C1 segment of cervical spinal cord (tissue), 14 donors: ENCODE data around the gene CPSF4L.

Experiments used
- DNase-seq, 14 donors: peaks; one replicate each; lab custom pipeline; 2025; lab: John Stamatoyannopoulos, UW

CPSF4L gene

DNA sequence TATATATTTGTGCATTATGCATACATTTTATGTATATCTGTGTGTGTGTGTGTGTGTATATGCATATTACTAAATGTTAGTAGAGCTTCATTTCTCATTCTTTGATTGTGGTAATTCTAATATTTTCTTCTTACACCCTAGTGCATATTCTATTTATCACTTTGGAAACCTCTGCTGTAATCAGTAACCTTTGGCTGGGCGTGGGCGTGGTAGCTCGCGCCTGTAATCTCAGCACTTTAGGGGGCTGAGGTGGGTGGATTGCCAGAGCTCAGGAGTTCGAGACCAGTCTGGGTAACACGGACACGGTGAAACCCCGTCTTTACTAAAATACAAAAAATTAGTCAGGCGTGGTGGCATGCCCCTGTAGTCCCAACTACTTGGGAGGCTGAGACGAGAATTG, 26.9 kb downstream of the CPSF4L start:
- DNase-seq, result no peak

DNA sequence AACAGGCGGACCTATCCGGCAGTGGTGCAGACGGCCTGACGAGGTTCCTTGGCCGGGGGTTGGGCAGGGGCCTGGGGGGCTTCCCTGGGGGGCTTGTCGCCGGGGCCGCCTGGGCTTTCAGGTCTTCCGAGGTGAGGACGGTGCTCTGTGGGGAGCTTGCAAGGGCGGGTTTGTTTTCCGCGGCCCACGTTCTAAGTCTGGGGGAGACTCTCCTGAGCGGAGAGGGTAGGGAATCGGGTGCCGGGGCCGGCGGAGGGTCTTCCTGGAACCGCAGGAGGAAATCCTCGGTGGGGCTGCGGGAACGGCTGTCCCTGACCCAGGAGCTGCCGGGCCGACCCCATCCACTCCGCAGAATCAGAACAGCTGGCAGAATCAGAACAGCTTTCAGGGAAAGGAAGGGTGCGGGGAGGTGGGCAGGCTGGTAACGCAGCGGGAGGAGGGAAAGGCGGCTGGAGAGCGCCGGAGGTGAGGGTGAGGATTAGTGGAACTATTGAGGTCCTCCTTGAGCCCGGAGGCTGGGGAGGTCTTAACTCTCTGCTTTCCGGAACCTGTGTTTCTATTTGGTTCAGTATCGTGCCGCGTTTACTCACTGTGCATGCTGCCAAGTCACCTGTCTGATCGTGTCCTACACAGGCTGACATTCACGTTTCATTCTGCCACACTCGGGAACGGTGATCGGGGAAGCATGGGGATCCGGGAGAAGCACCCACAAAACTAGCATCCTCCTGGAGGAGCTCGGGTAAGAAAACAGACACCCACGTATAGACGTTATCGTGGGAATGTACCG, 28.9 kb downstream of the CPSF4L start:
- DNase-seq, result peak in 4 of 14 donors; percentile 23 to 53 (median 44)

DNA sequence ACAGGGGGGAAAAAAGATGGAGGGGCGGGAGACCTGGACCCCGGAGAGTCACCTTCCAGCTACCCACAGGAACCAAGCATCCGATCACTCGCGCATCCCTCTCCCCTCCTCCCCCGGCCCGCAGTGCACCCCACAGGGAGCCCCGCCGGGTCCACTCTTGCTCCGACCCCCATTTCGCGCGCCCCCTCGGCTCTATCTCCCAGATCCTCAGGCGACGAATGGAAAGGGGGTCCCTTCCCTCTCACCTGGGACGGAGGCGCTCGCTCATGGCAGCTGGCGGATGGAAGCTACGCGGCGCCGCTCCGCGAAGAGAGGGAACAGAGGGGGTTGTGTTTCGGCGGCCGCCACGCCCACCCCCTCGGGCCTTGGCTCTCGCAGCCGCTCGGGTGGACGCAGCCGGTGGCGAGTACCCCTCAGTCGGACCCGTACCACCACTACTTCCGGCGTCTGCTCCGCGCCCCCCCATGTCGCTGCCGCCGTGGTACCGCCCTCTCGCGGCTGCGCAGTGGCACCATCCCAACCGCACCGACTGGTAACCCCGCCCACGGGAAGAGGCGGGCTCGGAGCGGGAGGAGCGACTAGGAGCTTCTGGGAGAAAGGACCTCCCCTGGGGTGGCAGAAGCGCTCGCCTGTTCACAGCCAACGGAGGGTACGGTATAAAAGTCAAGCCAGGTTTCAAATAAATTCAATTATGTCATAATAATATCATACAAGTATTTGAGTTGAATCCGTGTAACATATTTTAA, 29.7 kb downstream of the CPSF4L start:
- peak in 13 of 14 donors; percentile 86 to 97 (median 92) for DNase-seq

DNA sequence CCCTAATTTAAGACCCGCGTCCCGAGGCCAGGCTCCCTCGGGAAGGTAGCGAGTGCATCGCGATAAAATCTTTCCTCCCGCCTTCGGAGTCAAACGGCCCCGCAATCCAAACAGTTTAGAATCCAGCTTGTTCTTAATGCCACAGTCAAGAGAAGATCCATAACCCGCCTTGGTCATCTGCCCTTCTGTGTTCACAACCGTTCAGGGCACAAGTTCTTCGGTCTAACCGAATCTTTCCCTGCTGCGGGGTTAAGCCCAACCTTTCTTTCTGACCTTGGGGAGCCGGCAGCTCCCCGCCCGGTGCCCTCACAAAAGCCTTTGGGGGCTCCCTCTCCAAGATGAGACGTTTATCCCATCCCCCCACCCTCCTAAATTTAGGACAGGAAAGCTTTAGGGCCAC, 30.3 kb downstream of the CPSF4L start:
- DNase-seq, result peak in 5 of 14 donors; percentile 21 to 54 (median 38)

DNA sequence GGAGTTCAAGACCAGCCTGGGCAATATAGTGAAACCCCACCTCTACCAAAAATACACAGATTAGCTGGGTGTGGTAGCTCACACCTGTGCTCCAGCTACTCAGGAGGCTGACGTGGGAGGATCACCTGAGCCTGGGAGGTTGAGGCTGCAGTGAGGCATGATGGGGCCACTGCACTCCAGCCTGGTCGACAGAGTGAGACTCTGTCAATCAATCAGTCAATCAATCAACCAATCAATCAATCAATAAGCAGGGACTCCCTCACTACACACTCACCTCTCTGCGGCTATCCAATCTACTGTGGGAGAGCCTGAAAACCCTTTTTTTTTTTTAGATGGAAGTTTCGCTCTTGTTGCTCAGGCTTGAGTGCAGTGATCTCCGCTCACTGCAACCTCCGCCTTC, 31.6 kb downstream of the CPSF4L start:
- DNase-seq, result no peak

DNA sequence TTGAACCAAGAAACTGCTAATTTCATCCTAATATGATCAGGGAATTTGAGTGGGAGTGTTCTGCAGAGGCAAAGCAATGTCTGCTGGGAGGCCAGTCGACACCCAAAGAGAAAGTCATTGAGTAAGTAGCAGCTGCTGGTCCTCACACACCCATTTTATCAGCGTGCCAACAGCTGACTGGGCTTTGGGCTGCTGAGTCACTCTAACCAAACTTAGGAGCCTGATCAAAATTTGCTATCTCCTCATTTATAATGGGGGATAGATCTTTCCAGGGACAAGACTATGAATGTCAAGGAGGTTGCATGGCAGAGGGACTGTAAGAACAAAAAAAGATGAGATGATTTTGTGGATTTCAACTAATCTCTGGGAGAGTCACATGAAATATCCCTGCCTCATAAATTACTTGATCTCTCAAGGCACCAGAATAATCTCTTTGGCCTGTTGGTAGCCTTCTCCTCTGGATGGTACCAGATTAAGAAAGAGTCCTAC, 32.9 kb downstream of the CPSF4L start:
- DNase-seq, result peak in 3 of 14 donors; percentile 12 to 32 (median 18)

DNA sequence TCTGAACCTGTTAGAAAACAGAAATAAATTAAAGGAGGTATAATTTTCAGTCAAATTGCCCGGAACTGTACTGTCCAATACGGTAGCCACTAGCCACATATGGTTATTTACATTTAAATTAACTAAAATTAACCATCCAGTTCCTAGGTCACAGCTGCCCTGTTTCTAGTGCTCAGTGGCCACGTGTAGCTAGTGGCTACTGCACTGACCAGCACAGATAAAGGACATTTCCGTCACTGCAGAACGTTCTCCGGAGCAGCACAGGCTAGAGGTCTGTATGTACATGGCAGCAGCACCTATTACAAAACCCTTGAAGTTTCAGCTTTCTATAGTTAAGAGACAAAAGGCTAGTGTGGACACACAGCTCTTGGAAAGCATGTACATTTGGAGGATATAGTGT, 33.7 kb downstream of the CPSF4L start:
- DNase-seq, result no peak

DNA sequence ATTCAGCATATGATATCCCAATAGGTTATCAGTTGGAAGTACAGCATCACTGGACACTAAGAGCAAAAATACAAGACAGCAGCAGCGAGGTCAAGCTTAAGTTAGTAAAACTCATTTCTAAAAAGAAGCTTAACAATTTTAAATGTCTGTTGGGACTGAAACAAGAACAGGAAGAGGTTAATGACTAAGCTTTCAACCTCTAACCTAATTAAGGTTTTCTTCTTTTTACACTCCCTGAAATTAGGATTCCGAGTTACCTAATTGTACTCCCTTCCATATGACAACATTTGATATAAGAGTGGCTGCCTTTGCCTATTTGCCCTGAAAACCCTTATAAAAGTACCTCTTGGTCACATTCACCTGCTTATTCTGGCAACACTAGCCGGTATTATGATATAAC, 34.3 kb downstream of the CPSF4L start:
- no peak for DNase-seq

DNA sequence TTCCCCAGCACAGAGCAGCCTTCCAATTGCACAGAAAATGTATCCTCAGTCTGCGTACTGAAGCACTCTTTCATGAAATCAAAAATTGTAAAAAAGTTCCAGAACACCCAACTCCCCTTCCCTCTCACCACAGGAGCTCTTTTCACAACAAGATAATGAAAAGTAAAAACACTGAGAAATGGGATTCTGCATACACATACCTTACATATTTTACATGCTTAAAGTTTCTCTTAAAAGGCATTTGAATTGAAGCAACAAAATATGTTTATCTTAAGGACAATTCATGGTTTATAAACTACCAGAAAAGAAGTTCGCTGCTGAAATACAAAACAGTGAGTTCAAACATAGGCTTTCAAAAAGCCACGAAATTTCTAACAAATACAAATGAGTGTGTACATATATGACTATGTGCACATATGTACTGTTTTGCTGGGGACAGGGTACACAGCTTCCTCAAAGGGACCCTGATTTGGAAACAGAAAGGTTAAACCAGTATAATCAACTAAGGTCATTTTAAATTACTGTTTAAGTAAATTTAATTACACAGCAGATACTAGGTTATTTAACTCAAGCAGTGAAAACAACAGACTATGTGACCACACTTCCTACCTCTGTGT, 35.0 kb downstream of the CPSF4L start:
- DNase-seq, result no peak

DNA sequence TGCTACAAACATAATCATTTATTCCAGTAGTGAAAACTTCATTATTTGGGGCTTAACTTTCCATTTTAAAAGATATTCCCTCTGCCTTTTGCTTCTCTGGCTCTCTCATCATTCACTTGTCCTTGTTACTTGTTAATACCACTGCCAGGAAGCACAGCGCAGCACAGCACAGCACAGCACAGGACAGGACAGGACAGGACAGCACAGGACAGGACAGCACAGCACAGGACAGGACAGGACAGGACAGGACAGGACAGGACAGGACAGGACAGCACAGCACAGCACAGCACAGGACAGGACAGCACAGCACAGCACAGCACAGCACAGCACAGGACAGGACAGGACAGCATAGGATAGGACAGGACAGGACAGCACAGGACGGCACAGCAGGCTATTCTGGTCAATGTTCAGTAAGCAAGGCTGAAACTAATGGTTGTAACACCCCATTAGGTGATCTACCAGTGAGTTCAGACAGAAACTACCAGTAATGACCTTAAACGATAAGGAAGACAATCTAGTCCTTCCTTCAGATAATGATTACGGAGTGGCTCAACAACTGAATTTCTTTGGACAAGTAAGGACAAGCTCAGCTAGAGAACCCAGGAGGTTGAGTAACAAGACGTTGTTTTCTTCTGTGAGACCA, 36.9 kb downstream of the CPSF4L start:
- DNase-seq, result no peak

DNA sequence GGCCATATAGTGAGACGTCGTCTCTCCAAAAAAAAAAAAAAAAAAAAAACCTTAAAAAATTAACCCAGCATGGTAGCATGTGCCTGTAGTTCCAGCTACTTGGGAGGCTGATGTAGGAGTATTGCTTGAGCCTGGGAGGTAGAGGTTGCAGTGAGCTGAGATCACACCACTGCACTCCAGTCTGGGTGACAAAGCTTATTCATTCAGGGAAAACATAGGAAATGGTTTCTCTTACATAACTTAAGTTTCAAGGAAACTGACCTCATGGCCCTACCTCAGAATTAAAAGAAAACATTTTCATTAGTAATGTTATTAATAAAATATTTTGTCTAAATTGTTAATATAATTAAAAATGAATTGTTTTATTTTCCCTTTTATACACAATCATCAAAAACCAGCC, 37.4 kb downstream of the CPSF4L start:
- DNase-seq, result no peak

DNA sequence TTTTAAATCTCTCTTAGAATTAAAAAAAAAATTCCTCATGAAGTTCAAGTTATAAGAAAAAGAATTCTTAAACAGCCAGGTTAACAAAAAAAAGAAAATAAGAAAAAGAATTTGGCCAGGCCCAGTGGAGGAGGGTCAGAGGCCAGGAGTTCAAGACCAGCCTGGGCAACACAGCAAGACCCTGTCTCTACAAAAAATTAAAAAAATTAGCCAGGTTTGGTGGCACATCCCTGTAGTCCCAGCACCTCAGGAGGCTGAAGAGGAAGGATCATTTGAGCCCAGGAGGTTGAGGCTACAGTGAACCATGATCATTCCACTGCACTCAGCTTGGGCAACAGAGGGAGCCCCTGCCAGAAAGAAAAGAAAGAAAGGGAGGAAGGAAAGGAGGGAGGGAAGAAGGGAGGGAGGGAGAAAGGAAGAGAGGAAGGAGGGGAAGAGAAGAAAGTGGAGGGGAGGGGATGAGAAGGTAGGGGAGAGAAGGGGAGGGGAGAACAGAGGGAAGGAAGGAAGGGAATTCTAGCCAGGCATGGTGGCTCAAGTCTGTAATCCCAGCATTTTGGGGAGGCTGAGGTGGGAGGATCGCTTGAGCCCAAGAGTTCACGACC, 38.0 kb downstream of the CPSF4L start:
- no peak for DNase-seq

DNA sequence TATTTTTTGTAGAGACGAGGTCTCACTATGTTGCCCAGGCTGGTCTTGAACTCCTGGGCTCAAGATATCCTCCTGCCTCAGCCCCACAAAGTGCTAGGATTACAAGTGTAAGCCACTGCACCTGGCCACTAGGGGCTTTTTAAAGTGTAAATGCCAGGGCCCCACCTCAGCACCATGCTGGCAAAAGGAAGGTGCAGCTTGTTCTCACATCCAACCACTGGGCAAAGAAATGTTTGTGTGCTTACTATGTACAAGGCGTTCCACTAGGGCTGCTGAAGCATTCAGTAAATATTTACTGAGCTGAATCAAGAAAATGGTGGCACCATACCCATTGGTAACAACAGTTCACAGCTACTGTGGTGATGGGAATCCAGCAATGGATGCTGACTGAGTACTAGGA, 46.2 kb downstream of the CPSF4L start:
- DNase-seq, result no peak

DNA sequence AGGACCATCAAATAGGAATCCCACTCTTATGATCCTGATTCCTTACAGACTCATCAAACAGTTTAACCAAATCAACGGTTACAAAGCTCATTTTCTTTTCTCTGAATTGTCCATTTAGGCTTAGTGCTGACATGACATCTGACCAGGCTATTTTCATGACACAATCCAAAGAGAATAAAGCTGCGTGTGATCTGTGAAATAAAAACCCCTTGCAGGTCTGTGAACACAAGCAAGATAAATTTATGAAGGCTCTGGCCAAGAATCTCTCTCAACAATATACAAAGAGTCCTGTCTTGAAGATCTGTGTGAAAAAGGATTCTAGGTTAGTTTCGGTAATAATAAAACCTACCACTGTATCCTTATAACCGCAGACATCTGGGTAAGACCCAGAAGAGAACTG, 46.8 kb downstream of the CPSF4L start:
- no peak for DNase-seq

DNA sequence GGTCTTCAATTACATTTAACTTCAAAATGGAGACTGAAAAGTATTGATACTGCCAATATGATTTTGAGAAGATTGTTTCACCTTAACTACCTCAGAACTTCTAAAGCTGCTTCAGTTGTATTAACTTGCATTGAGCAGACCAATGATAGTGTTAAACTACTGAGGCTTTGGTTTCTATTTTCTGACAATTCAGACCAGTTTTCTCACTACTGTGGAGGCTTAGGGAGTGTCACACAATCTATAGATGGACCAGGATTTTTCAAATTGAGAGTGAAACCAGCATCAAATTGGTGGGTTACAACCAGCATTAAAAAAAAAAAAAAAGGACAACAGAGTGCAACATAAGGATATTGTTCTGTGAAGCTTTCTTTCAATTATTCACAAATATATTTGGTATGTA, 47.7 kb downstream of the CPSF4L start:
- no peak for DNase-seq

DNA sequence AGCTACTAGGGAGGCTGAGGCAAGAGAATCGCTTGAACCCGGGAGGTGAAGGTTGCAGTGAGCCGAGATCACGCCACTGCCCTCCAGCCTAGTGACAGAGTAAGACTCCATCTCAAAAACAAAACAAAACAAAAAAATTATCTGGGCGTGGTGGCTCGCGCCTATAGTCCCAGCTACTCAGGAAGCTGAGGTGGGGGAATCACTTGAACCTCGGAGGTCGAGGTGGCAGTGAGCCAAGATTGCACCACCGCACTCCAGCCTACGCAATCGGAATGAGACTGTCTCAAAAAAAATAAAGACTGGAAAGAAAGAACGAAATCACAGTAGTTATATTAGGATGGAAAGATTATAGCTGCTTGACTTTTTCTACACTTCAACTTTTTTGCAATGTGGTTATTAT, 49.9 kb downstream of the CPSF4L start:
- no peak for DNase-seq

DNA sequence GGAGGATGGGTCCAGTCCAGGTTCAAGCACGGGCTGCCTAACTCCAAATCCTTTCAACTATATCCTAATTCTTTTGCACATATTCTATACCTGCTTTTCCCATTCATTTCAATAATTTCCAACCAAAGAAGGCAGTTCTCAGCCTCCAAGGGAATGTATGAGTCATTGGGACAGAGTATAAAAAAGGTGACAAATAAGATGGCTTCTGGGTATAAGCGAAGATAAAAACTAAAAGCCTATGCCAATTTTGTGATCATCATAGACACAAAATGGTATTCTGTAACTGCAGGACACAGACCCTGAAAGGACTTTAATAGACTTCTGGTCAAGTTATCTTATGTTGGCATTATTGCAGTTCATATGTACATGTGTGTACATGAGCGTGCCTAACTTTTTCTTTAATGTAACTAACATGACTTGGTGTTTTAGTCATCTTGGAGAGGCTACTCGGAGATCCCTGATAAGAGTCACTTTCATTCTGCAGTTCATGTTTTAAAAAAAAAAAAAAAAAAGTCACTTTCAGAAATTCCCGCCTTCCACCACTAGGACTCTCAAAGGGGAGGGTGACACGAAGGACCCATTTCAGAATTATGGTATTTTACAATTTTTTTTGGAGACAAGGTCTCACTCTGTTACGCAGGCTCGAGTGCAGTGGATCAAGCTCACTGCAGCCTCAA, 51.5 kb downstream of the CPSF4L start:
- DNase-seq, result no peak

DNA sequence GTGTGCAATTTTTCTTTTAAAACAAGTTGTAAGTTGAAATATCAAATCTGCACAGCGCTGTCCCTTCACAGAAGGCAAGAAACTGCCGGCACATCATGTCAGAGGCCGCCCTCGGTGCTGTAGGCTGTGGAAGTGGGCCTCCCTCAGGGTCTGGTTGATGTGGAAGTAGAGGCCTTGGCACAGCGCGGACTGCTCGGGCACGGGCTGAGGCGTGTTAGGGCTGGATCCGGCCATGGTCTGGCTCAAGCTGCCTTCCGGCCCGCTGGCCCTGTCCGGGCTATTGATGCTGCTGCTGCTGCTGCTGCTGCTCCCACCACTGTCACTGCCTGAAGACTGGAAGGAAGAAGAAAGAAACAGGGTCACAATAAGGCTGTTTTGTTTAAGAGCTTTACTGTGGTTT, 52.2 kb downstream of the CPSF4L start:
- DNase-seq, result no peak

DNA sequence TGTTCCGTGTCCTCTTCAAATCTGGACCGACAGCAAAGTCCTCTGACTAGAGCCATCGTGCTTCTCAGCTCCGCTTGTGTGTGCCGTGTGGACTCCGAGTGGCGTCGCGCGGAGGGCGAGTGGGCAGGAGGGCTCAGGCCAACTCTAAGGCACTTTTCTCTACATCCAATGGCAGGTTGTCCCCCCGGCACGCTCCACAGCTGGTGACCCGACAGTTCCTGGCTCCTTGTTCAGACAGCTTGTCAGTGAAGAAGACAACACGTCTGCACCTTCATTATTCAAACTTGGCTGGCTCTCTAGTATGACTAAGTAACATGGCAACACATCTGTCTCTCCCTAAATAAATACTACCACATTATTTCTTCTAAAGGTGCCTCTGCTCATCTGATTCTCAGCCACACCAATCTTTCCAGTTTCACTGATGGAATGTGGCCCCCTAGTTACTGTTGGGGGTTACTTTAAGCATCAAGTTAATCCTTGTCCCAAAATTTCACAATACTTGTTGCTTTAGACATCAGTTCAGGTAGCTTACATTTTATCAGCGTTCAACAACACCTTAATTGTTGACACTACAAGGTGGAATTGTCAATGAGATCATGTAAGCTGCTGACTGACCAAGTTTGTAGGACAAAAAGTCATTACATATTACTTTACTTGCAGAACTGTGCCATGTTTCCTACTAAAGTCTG, 53.4 kb downstream of the CPSF4L start:
- no peak for DNase-seq

DNA sequence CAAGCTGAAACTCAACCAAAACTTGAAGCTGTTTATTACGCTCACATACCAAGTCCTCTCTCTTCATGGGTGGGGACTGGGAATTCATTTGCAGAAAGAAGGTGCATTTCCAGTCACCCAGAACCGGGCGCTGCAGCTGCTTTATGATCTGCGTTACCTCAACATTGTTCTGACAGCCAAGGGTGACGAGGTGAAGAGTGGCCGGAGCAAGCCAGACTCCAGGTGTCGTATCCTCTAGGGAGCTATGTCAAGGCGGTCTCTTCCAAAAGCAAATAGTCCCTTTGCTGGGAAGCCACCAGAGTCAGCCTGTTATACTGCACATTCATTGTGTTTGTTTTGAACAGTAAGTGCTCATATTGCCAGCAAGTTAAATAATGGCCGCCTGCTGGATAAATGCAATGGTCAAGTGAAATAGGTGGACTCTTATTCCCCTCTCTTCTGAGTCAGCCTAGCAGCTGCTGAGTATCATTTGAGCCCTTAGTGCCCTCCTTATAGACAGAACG, 56.2 kb downstream of the CPSF4L start:
- no peak for DNase-seq
